Cerebellar nuclear complex (tissue), 1 donor: ENCODE measurements around the gene SRRM2.

Experiments
- DNase-seq, 2 experiments: peaks; one replicate each; lab custom pipeline; 2025; lab: John Stamatoyannopoulos, UW

Gene SRRM2

GRCh38 chr16:2762711-2763110 lies 10.3 kb downstream of the SRRM2 start:
- no peak for DNase-seq

DNA sequence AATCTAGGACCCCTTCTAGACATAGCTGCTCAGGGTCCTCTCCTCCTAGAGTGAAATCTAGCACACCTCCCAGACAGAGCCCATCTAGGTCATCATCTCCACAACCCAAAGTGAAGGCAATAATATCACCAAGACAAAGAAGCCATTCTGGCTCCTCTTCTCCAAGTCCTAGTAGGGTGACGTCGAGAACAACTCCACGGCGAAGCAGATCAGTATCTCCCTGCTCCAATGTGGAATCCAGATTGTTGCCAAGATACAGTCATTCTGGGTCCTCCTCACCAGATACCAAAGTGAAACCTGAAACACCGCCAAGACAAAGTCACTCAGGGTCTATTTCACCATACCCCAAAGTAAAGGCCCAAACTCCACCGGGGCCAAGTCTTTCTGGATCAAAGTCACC lies 10.7 kb downstream of the SRRM2 start:
- no peak for DNase-seq

DNA sequence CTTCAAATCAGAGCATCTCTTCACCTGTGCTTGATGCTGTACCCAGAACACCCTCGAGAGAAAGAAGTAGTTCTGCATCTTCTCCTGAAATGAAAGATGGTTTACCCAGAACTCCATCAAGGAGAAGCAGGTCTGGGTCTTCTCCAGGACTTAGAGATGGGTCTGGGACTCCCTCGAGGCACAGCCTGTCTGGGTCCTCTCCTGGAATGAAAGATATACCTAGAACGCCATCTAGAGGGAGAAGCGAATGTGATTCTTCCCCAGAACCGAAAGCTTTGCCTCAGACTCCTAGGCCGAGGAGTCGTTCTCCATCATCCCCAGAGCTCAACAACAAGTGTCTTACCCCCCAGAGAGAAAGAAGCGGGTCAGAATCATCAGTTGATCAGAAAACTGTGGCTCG lies 12.3 kb downstream of the SRRM2 start:
- DNase-seq, result no peak

- no peak for DNase-seq
Observed at GRCh38 chr16:2765462-2766404, 13.3 kb downstream of the SRRM2 start.

GRCh38 chr16:2766430-2767139 lies 14.1 kb downstream of the SRRM2 start:
- no peak for DNase-seq

DNA sequence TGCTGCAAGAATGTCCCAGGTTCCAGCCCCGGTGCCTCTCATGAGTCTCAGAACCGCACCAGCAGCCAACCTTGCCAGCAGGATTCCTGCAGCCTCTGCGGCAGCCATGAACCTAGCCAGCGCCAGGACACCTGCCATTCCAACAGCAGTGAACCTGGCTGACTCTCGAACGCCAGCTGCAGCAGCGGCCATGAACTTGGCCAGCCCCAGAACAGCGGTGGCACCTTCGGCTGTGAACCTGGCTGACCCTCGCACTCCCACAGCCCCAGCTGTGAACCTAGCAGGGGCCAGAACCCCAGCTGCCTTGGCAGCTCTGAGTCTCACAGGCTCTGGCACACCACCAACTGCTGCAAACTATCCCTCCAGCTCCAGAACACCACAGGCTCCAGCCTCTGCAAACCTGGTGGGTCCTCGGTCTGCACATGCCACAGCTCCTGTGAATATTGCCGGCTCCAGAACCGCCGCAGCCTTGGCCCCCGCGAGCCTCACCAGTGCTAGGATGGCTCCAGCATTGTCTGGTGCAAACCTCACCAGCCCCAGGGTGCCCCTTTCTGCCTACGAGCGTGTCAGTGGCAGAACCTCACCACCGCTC lies 14.8 kb downstream of the SRRM2 start:
- no peak for DNase-seq

- no peak for DNase-seq
Observed at GRCh38 chr16:2767891-2768290, 15.5 kb downstream of the SRRM2 start.

DNA sequence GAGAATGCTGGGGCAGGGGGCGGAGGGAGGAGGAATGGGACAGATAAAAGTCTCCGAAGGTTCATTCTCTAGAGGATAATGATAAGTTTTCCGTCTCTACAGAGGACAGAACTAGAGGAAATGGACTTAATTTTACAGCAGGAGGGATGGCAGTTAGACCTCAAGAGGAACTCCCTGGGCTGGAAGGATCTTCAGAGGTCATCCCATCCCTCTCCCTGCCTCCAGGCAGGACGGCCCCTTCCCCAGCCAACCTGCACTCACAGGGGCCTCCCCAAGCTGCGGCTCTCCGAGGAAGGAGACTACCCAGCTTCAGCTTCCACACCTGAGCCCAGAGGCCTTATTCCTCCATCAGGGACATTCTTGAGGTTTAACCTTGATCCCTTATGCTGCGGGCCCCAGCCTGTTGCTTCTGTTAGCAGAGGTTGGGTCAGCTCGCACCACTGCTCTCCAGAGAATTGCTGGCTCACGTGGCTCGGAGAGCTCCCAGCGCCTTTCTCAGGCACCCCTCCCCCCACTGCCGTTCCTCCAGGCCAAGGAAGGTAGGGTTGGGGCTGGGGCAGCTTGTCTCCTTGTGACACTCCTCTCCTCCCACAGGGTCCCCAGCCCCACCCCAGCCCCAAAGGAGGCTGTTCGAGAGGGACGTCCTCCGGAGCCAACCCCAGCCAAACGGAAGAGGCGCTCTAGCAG lies 16.1 kb downstream of the SRRM2 start:
- DNase-seq, result no peak

DNA sequence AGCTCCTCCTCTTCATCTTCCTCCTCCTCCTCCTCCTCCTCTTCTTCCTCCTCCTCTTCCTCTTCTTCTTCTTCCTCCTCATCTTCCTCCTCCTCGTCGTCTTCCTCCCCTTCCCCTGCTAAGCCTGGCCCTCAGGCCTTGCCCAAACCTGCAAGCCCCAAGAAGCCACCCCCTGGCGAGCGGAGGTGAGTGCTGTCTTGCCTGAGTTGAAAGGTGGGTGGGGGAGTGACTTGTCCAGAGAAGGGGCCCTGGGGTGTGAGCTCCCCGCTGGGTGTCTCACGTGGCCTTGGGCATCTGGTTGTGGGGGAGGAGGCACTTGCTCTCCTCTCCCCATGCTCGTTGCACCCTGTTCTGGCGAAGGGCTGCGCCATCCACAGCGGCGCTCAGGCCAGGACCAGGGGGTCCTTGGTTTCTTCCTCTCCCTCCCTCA lies 16.7 kb downstream of the SRRM2 start:
- DNase-seq, result no peak

GRCh38 chr16:2769675-2770056 lies 17.2 kb downstream of the SRRM2 start:
- DNase-seq, result no peak

DNA sequence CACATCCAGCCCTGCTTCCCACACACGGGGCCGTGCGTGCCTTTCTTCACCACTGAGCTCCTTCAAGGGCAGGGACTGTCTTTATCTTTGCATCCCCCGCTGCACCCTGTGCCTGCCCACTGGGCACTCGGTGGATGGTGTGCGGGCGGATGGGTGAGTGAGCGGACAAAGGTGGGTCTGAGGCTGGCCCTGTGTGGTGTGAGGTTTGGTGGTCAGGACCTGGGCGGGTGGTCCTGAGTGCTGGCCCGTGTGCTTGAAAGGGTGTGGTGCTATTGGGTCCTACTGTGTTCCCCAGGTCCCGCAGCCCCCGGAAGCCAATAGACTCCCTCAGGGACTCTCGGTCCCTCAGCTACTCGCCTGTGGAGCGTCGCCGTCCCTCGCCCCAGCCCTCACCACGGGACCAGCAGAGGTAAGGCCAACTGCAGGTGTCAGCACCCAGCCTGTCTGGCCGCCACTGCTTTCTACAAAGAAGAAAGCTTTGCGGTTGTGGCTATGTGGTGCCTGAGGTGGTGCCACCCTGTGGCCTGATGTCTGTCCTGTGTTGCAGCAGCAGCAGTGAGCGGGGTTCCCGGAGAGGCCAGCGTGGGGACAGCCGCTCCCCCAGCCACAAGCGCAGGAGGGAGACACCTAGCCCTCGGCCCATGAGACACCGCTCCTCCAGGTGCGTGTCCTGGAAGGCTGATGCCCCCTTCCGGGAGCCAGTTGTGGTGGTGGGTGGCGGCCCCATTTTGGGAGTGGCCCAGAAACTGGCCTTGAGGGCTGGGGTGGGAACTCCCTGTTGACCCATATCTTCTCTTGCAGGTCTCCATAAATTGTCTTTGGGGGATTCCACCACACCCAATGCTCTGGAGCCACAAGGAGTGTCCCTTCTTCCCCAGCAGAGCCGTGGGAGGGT lies 17.9 kb downstream of the SRRM2 start:
- no peak for DNase-seq

DNA sequence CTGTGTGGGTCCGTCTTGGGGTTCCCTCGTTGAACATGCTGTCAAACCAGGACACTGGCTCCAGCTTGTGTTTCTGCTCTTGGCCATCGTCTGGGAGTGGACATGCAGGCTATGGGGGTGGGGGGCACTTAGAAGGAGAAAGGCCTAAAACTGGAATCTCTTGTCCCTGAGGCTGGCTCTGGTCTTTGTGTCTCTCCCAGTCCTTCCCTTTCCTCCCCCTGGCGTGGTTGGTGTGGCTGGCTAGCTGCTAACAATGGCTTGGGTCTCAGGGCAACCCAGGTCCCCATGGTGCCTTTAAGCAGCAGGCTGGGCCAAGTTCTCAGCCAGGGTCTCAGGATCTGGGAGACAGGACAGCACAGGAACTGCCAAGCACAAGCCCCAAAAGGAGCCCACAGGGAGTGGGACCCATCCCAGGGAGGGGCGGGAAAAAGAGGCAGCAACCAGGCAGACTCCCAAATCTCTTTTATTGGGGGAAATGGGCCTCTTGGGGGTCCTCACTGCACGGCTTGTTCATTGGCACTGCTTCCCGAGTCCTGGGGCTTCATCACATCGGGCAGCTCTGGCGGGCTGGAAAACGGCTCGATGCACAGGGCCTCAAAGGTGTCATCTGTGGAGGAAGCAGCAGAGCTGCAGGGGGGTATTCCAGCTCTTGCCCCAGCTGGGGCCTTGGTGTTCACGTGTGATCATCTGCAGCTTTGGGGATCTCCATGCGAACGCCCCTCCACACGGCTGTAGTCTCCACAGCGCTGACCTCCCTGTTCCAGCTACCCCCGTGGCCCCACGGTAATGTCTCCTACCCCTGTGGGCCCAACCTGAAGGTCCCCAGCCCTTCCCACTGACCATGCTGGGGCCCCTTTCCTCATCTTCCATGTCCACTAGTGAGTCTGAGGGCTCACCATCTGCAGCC lies 19.3 kb downstream of the SRRM2 start:
- DNase-seq, result no peak

DNA sequence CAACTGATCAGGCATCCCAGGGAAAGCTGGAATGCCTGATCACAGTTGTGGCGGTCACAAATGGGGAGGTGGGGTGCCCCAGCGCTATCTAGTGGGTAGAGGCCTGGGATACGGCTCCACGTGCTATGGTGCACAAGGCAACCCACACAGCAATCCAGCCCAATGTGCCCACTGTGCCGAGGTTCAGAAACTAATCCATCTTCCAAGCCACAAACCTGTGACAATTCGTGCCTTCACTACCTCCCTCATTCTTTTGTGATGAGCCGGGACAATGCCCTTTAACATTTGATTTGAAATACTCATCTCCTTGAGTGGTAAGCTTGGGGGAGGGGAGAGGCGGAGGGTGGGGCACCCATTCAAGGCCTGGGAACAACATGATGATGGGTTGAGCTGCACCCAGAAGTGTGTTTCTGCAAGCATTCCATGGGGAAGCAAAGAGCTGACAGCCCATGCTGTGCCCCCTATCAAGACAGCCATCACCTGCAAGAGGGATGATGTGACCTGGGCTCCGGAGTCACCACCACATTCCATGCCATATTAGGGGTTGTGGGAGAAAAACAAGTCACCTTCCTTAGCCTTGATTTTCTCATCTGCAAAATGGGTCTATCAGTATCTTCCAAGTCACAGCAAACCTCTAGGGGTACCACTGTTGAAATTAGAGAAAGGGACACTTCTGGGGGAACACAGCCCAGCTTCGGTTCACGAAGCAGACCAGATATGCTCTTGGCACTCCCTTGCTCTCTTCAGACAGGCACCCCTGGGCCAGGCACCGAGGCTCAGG lies 20.9 kb downstream of the SRRM2 start:
- no peak for DNase-seq

DNA sequence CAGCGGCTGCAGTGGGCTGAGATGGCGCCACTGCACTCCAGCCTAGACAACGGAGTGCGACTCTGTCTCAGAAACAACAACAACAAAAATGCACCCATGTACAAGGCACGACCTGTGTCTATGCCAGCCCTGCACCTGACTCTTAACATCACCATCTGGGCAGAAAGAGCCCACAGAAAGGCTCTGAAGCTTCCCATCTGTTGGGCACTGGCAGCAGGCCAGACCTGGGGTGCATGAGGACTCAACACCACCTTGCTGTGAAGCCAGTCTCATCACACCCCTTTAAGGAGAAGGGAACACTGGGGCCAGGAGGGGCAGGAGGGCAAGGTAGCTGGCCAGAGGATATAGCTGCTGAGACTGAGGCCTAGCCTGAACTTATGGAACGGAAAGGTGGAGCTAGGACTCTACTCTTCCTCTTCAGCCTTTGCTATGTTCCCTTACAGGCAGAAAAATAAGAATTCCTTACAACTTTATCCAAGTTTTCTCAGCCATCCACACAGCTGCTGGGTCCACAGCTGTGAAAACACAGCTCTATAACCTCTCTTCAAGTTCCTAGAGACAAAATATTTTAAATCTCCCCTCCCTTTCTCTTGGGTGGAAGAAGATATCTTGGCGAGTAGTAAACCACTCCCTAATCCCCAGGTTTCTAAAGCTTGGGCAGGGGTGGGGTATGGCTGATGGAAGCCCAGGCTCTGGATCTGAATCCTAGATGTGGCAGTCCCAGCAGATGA lies 21.9 kb downstream of the SRRM2 start:
- no peak for DNase-seq

- DNase-seq, result no peak
Observed at GRCh38 chr16:2775131-2775716, 22.8 kb downstream of the SRRM2 start.

DNA sequence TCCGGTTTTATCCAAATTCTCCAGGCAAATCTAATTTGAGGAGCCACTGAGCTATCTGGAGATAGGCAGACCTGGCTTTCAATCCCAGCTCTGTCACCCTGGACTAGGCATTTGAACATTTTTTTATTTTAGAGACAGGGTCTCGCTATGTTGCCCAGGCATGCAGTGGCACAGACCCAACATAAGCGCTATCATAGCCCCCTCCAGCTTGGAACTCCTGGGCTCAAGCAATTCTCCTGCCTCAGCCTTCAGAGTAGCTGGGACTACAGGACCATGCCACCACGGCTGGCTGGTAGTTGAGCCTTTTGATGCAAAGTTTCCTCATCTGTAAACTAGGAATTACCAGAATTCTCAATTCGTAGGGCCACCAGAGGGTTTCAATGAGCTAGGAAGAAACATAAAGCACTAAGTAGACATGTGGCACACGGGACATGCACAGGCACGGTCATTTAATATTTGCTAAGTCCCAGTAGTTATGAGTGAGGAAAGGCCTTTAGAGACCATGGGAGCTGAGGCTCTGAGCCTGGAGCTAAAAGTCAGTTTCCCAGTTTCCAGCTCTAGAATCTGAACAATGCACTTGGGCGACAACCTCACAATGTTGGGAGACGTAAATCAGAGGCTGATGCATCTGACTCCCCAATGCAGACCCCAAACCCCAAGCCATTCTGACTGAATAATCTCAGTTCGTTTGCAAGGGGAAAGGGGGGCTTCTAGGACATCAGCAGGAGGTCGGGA lies 23.5 kb downstream of the SRRM2 start:
- no peak for DNase-seq

DNA sequence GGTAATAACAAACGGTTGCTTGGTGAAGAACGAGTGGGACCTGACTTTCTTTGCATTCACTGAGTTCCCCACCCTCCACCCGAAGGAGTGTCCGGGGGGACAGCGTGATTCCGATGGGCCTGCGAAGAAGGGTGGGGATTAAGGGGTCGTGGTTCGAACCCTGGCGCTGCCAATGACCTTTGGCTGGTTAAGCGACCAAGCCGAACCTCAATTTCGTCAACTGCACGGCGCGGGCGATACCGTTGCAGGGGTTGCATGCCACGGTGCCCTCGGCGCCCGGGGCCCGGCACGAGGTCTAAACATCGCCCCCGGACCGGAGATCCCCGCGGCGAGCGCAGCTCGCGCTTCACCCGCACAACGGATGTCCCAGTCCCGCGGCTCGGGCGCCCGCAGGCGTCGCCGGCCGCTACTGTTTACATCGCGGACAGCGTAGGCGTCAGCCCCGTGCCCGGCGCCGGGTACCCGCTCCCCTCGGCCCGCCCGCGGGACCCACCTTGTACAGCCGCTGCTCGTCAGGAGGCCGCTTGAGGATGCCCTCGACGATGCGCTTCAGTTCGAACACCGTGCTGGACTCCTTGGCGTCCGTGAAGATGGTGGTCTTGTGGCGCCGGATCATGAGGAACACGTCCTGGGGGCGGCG lies 24.2 kb downstream of the SRRM2 start:
- DNase-seq, result no peak
